CD14-positive monocyte (primary cell): ENCODE data around the gene MPC1. TPM values are rescaled to one million over a fixed set of nuclear protein-coding genes. Genes with fewer than 3 reads are reported as not detected.

ENCODE experiments used
- DNase-seq, 3 donors: peaks; one replicate each; pipeline ENCODE4 v3.0.0-alpha.2; 2011 to 2022
- H2AFZ ChIP-seq: 2 replicates; pipeline ENCODE4 v1.6.0; 2012; ENCODE audit warnings: mild to moderate bottlenecking, low read depth, low read length, inconsistent platforms; ENCODE audit not compliant: insufficient read depth, poor library complexity, severe bottlenecking
- H3K27ac ChIP-seq, 2 donors: 1 replicate in 1 of 2; 2 replicates in 1 of 2; pipeline ENCODE4 v1.5.1; 2012 to 2013; ENCODE audit warnings: low read length in 2 of 2, control low read depth in 1 of 2, inconsistent platforms in 1 of 2, low read depth in 1 of 2, mild to moderate bottlenecking in 1 of 2
- H3K27me3 ChIP-seq, 2 donors: one replicate each; pipeline versions ENCODE4 v1.6.0 to v1.6.1; 2011 to 2013; ENCODE audit warnings: low read length in 2 of 2; ENCODE audit not compliant: control insufficient read depth in 2 of 2, insufficient read depth in 2 of 2
- H3K36me3 ChIP-seq, 2 donors: replicated peaks in 1 of 2; 1 replicate in 1 of 2; 2 replicates in 1 of 2; pipeline versions ENCODE4 v1.5.1 to v1.6.1; 2012 to 2013; ENCODE audit warnings: low read length in 2 of 2, control low read depth in 1 of 2, inconsistent platforms in 1 of 2, mild to moderate bottlenecking in 1 of 2; ENCODE audit not compliant: insufficient read depth in 2 of 2, control insufficient read depth in 1 of 2
- H3K4me1 ChIP-seq, 2 donors: 1 replicate in 1 of 2; 2 replicates in 1 of 2; pipeline versions ENCODE4 v1.5.1 to v1.6.1; 2012 to 2013; ENCODE audit warnings: low read length in 2 of 2, control low read depth in 1 of 2, inconsistent platforms in 1 of 2, mild to moderate bottlenecking in 1 of 2, moderate library complexity in 1 of 2; ENCODE audit not compliant: insufficient read depth in 2 of 2, control insufficient read depth in 1 of 2
- H3K4me2 ChIP-seq: replicated peaks from 2 replicates; pipeline ENCODE3; 2012; ENCODE audit warnings: low read length, moderate library complexity, mild to moderate bottlenecking; ENCODE audit not compliant: poor library complexity, severe bottlenecking; ENCODE audit errors: extremely low read depth
- H3K4me3 ChIP-seq, 3 experiments: fragments of 200-600 bp in 1 of 3; sonication (generic) in 1 of 3; replicated peaks in 1 of 3; 1 replicate in 2 of 3; 2 replicates in 1 of 3; pipeline ENCODE4 v1.5.1; 2011 to 2013; ENCODE audit warnings: low read length in 3 of 3, mild to moderate bottlenecking in 3 of 3, control low read depth in 2 of 3, low read depth in 2 of 3, inconsistent platforms in 1 of 3, moderate library complexity in 1 of 3
- H3K79me2 ChIP-seq: 2 replicates; pipeline ENCODE4 v1.6.0; 2012; ENCODE audit warnings: mild to moderate bottlenecking, control low read depth, inconsistent platforms, low read length, moderate library complexity; ENCODE audit not compliant: insufficient read depth
- H3K9ac ChIP-seq: 2 replicates; pipeline ENCODE4 v1.6.0; 2017; ENCODE audit warnings: low read length, mild to moderate bottlenecking; ENCODE audit not compliant: insufficient read depth, poor library complexity, severe bottlenecking
- H3K9me3 ChIP-seq, 2 donors: replicated peaks in 1 of 2; 1 replicate in 1 of 2; 2 replicates in 1 of 2; pipeline versions ENCODE4 v1.5.1 to v1.6.1; 2012 to 2013; ENCODE audit warnings: low read length in 2 of 2, control low read depth in 1 of 2; ENCODE audit not compliant: control insufficient read depth in 1 of 2, insufficient read depth in 1 of 2
- H4K20me1 ChIP-seq: 2 replicates; pipeline ENCODE4 v1.6.0; 2012; ENCODE audit warnings: mild to moderate bottlenecking, low read length, control low read depth, moderate library complexity; ENCODE audit not compliant: insufficient read depth
- H3K27ac Mint-ChIP-seq, 7 donors: one replicate each; pipeline ENCODE4 v1.8.0; 2020; ENCODE audit warnings: mild to moderate bottlenecking in 7 of 7, mixed read lengths in 7 of 7, moderate library complexity in 6 of 7, inconsistent platforms in 2 of 7
- H3K27me3 Mint-ChIP-seq, 3 donors: one replicate each; pipeline ENCODE4 v1.8.0; 2021 to 2022; ENCODE audit warnings: low read depth in 3 of 3, mild to moderate bottlenecking in 3 of 3, mixed read lengths in 3 of 3, moderate library complexity in 3 of 3, inconsistent platforms in 1 of 3
- H3K36me3 Mint-ChIP-seq, 2 donors: one replicate each; pipeline ENCODE4 v1.8.0; 2020; ENCODE audit warnings: mixed read lengths in 2 of 2, inconsistent platforms in 1 of 2, mild to moderate bottlenecking in 1 of 2
- H3K4me1 Mint-ChIP-seq: one replicate; pipeline ENCODE4 v1.8.0; 2020; ENCODE audit warnings: mild to moderate bottlenecking, mixed read lengths
- H3K4me3 Mint-ChIP-seq, 2 donors: one replicate each; pipeline ENCODE4 v1.8.0; 2020; ENCODE audit warnings: mild to moderate bottlenecking in 2 of 2, mixed read lengths in 2 of 2, moderate library complexity in 1 of 2
- H3K9me3 Mint-ChIP-seq, 7 donors: one replicate each; pipeline ENCODE4 v1.8.0; 2020 to 2022; ENCODE audit warnings: mixed read lengths in 7 of 7, mild to moderate bottlenecking in 6 of 7, moderate library complexity in 6 of 7, inconsistent platforms in 2 of 7
- WGBS: methylation state at CpG from one replicate; pipeline ENCODE4 v1.1.5; 2013; ENCODE audit warnings: missing lambda C conversion rate; ENCODE audit not compliant: insufficient coverage; 5-methylcytosine and 5-hydroxymethylcytosine counted together
- intact Hi-C, 2 donors: fragments of 100-400 bp; cut with micrococcal nuclease; formaldehyde crosslinking; loops; one replicate each; pipeline versions ENCODE4 v1.15.0 to v1.15.1; 2023
- polyA plus RNA-seq, 3 donors: library from polyadenylated mRNA; depleted of rRNA in 1 of 3; unstranded in 2 of 3; stranded (reverse) in 1 of 3; fragments of 300-500 nt in 2 of 3; fragments of >200 nt in 1 of 3; fragmentation: Illumina TruSeq in 2 of 3; gene quantifications; 1 replicate in 2 of 3; 2 replicates in 1 of 3; pipeline ENCODE4 v1.2.3, GENCODE V29; 2012 to 2021
- TF ChIP-seq, protein P1 (sequence below): fragments of 200-600 bp; IDR thresholded peaks from one replicate; pipeline ENCODE4 v1.8.0; 2022; ENCODE audit warnings: antibody characterized with exemption, mild to moderate bottlenecking

The MPC1 gene
- polyA plus RNA-seq, 3 donors = 52.4 to 122 (median 104) TPM

DNA sequence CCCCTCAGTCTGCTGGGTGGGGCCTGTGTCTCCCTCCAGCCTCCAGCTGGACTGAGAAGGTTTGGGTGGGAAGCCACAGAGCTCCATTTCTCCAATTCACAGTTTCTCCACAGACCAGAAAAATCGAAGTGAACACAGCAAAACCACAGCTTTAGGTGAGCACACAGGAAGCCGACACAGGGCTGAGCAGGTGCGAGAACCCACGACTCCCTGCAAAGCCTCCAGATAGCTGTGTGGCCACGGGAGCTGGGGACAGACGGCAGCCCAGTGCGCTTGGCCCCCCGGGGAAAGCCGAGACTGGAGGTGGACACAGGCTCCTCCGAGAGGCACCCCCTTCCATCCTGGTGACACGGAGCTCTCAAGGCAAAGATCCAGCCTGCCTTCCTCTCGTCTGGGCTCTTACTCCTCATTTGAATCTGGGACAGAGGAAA, 29.0 kb upstream of the MPC1 start:
- TF ChIP-seq, protein P1, sequence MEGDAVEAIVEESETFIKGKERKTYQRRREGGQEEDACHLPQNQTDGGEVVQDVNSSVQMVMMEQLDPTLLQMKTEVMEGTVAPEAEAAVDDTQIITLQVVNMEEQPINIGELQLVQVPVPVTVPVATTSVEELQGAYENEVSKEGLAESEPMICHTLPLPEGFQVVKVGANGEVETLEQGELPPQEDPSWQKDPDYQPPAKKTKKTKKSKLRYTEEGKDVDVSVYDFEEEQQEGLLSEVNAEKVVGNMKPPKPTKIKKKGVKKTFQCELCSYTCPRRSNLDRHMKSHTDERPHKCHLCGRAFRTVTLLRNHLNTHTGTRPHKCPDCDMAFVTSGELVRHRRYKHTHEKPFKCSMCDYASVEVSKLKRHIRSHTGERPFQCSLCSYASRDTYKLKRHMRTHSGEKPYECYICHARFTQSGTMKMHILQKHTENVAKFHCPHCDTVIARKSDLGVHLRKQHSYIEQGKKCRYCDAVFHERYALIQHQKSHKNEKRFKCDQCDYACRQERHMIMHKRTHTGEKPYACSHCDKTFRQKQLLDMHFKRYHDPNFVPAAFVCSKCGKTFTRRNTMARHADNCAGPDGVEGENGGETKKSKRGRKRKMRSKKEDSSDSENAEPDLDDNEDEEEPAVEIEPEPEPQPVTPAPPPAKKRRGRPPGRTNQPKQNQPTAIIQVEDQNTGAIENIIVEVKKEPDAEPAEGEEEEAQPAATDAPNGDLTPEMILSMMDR = no peak
- Histone ChIP-seq H3K9ac (no peak overlapping the region), H3K9me3 (no peaks in the 10 kb centered on the region), H2AFZ (no peak overlapping the region), H3K36me3 (no peaks in the 10 kb centered on the region), H3K4me2 (no peak overlapping the region), H3K4me3 (no peak overlapping the region), H3K27me3 (no peaks in the 10 kb centered on the region), H3K79me2 (no peaks in the 10 kb centered on the region), H4K20me1 (no peaks in the 10 kb centered on the region), H3K27ac (no peak overlapping the region), H3K4me1 (no peaks in the 10 kb centered on the region)
- peaks cover 0 to 5% (median 1%) of the 10 kb centered on the region in 3 donors for H3K27me3 Mint-ChIP-seq
- H3K9me3 Mint-ChIP-seq = peaks cover 0 to 4% (median 0%) of the 10 kb centered on the region in 7 donors
- H3K4me3 Mint-ChIP-seq = no peak overlapping the region
- H3K36me3 Mint-ChIP-seq = peaks cover 0 to 3% of the 10 kb centered on the region in 2 donors
- H3K27ac Mint-ChIP-seq = no peak overlapping the region
- whole genome bisulfite sequencing = 72% methylated on average over 11 of the region's 12 CpGs
- intact Hi-C loops = no loop called here
- no peak for DNase-seq
- H3K4me1 Mint-ChIP-seq = peaks cover 6% of the 10 kb centered on the region

- TF ChIP-seq, protein P1 = no peak
- Histone ChIP-seq H3K4me2 (no peak overlapping the region), H3K4me1 (no peaks in the 10 kb centered on the region), H3K27ac (no peak overlapping the region), H3K79me2 (no peaks in the 10 kb centered on the region), H3K9me3 (no peaks in the 10 kb centered on the region), H2AFZ (no peak overlapping the region), H3K27me3 (no peaks in the 10 kb centered on the region), H3K9ac (no peak overlapping the region), H3K36me3 (no peaks in the 10 kb centered on the region), H3K4me3 (no peak overlapping the region), H4K20me1 (no peaks in the 10 kb centered on the region)
- peaks cover 0 to 4% (median 0%) of the 10 kb centered on the region in 7 donors for H3K9me3 Mint-ChIP-seq
- no peak for DNase-seq
- intact Hi-C loops = no loop called here
- peaks cover 0 to 3% of the 10 kb centered on the region in 2 donors for H3K36me3 Mint-ChIP-seq
- no peak overlapping the region for H3K27ac Mint-ChIP-seq
- peaks cover 0 to 5% (median 1%) of the 10 kb centered on the region in 3 donors for H3K27me3 Mint-ChIP-seq
- 94% methylated on average over 14 of the region's 15 CpGs for WGBS
- no peak overlapping the region for H3K4me3 Mint-ChIP-seq
- peaks cover 6% of the 10 kb centered on the region for H3K4me1 Mint-ChIP-seq
These were observed 28.5 kb upstream of the MPC1 start for GRCh38 chr6:166411271-166411670.
